IPS-18c (cell line): ENCODE data around the gene CADPS.

Experiments
- H3K4me3 ChIP-seq: 2 replicates; pipeline ENCODE4 v1.7.0; 2013; ENCODE audit warnings: low read depth, mild to moderate bottlenecking, low read length, moderate library complexity; ENCODE audit not compliant: insufficient read depth
- H3K9me3 ChIP-seq: one replicate; pipeline ENCODE4 v1.6.1; 2013; ENCODE audit warnings: mild to moderate bottlenecking, low read length, moderate library complexity; ENCODE audit not compliant: control insufficient read depth, insufficient read depth

The CADPS gene

DNA sequence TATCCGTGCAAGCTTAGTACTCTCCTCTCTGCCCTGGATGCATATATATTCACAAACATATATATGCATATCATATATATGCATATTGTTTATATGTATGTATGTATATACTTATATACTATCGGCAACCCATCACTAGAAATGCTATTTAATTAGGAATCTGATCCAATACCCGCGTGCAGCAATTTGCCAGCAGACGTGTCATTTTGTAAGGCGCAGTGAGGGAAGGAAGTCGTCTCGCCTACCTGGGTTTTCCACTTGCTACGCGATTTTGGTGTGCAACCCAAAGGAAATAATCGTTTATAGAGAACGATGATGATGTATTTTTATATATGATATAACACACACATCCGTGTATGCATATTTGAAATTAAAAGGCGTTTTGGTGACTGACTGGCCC, 496.3 kb downstream of the CADPS start:
- no peaks in the 10 kb centered on the region for H3K9me3 ChIP-seq
- H3K4me3 ChIP-seq = no peak overlapping the region; the same call in 1 of the 2 replicates

DNA sequence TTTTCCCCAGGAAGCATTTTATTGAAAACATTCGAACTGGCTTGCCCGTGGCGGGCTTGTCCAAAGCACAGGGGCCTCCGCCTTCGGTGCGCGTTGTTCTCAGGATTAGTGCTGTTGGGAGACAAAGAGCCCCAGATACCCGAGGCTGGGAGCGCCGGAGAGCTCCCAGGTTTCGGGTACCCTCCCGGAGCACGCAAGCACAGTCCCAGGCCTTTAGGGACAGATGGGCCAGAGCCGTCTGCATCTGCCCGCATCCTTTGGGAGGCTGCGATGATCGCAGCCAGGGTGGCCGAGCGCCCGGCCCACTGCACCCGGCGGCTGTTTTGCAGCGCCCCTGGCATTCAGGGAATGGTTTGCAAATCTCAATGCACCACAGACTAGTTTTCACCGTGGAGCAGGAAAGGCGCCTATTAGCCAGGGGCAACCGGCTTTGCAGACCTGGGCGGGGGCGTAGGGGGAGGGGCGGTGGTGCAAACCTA, 496.9 kb downstream of the CADPS start:
- no peaks in the 10 kb centered on the region for H3K9me3 ChIP-seq
- peak overlapping the region; percentile 29 for H3K4me3 ChIP-seq

DNA sequence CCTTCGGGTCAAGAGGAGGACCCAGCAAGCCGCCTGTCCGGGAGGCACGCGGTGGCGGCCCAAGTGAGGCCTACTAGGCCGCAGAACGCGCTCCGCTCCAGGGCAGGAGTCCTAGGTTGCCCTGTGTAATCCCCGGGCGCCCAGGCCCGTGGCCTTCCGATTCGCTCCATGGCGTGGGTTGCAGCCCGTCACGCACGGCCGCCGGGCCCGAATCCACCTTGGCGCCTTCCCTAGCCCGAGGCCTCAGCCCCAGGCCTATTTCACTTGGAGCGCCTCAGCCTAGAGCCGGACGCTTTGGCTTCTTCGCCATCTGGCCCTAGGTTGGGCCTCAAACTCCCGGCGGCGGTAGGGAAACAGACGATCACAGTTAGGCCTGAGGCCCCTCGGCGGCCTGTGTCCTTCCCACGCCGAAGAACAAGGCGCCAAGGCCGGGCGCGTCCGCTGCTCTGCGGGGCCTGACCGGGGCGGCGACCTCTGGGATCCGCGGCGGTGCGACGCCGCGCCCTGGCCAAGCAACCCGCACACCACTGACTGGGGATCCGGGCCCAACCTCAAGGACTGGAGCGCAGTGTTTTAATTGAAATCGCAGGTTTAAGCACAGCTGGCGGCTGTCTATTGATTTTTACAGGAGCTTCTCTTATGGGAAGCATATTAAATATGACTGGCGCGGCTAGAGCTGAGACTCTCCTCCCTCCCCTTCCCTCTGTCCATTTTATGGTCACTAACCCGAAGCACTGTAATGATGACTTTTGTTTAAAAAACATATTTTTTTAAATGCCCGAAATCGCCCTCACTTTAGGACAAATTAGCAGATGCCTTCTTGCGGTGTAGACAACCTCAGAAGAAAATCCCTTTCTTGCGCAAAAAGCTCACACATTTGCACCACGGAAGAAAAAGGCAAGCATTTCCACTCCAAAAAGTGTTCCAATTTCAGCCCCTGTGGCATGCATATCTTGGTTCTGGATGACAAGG, 498.0 kb downstream of the CADPS start:
- no peak overlapping the region; the same call in 1 of the 2 replicates for H3K4me3 ChIP-seq
- H3K9me3 ChIP-seq = no peaks in the 10 kb centered on the region

DNA sequence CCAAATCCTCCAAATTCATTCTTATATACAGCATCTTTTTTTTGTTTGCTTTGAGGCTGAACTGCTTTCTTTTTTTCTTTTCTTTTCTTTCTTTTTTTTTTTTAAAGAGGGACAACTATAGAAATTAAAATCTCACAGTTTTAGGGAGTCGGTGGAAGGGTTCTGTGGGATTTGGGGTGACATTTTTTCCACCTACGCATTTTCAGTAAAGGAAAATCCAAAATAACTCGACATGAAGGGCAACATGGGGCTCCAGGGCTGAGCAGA, 498.8 kb downstream of the CADPS start:
- no peak overlapping the region for H3K4me3 ChIP-seq
- H3K9me3 ChIP-seq = no peaks in the 10 kb centered on the region

DNA sequence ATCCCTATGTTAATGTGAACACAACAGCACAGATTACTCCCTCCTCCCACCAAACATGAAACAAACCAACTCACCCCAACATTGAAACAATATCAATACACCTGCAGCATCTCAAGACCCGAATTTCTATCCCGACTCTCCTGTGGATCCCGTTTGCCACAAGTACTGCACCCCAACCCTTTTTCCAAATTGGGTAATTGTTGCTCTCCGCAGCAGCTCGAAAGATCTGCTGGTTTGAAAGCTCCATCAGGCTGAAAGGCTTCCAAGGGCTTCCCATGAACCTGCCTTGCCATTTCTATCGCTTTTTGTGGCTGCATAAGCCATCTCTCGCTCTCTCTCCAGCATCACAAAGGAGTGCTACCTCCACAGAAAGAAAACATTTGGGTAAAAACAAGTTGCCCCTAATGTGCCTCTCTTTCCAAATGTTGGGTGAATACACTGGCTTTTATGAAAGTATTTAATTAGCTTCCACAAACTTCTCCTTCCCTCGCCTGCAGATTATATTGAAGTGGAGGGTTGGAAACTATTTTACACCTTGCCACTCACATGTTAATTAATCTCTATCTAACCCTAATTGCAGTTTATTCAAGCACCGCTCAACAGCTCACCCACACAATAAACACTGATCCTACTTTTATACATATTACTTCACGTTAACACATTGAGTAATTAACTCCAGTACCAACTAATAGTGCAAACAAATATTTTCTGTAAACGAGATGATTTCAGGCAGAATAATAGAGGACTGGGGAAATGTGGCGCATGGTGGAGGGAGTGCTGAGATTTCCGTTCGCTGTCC, 499.4 kb downstream of the CADPS start:
- Histone ChIP-seq H3K9me3 (no peaks in the 10 kb centered on the region), H3K4me3 (no peak overlapping the region)

DNA sequence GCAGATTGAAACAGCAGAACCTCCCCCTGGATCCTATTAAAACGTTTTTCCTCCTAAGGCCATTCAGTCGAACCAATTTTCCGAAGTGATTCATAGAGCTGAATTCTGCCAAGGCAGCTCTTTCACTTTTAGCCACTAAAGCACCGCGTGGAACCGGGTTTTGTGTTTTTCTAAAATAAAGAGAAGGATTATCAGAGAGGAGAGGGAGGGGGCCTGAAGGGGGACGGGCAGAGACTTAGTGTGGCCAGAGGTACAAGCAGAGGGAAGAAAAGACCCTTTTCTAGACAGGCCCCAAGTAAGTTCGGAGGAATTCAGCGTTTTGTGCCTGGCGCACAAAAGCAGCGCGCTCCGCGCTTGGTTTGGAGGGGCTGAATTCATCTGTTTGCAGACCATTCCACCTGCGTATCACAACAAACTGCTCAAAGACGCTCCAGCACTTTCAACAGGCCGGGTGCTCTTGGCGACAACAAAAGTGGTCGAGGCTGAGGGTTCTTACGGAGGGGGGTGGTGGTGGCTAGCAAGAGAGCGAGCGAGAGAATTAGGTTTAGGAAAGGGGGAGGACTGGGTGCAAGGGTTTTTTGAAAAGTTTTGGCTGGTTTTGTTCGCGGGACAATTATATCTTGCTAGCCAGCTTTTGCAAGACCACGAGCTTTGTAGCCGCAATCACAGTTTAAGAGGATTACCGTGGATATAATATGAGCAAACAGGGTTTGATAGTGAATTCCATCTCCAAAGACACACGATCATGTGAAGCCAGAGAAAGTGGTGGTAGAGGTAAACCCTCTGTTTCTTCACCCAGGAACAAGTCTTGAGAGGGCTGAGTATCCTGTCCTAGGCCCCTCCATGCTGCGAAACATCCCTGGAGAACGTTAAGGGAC, 500.6 kb downstream of the CADPS start:
- Histone ChIP-seq H3K9me3 (no peaks in the 10 kb centered on the region), H3K4me3 (peak overlapping the region; percentile 16; the same call in 1 of the 2 replicates)

DNA sequence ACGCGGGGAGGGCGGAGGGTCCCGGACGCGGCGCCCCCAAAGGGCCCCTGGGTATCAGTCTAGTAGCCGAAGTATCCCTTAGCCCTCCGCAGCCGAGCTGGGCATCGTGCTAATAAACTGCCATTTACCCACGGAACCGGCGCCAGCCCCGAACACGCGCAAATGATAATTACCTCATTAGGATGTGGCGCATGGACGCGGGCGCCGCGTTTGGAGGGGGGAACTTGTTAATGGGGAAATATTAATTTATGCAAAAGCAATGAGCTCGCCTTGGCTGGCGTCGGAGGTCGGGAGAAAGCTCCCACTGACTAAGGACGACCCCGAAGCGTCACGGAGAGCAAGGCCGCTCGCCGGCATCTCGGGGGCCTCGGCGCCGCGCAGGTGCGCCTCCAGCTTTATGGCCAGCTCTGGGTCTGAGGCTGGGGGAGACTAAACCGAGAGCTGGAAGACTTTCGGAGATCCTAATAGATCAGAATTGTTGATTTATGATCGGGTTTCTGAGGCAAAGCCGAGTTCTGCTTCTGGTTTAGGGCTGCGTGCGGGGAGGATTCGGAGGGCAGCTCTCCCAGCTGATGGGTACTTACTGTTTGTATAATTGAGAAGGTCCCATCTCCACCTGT, 501.4 kb downstream of the CADPS start:
- peak overlapping the region; percentile 16; the same call in 1 of the 2 replicates for H3K4me3 ChIP-seq
- no peaks in the 10 kb centered on the region for H3K9me3 ChIP-seq

DNA sequence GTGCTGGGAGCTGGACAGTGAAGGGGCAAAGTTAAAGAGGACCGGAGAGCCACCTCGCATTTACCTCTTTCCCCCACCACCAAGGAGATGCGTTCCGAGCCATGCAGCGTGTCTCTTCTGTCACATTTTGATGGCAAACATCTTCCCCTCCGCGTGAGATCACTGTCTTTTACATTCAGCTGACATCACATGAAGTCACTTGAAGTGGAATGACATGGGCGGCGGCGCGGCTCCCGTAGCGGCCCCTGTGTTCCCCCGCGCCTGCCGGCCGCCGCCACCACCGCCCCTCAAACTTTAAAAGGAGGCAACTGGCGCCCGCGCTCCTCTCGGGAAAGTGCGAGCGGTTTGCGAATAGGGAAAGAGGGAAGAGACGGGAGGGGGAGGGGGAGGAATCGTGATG, 502.0 kb downstream of the CADPS start, which contains the start of gene FEZF2:
TSS of gene FEZF2 (minus strand) at position 336 of the 400 bp plus-strand sequence. CDS start 682 bp downstream, outside the sequence.
- Histone ChIP-seq H3K4me3 (peak within 1 kb of the TSS; percentile 20), H3K9me3 (no peaks in the 10 kb centered on the region)

DNA sequence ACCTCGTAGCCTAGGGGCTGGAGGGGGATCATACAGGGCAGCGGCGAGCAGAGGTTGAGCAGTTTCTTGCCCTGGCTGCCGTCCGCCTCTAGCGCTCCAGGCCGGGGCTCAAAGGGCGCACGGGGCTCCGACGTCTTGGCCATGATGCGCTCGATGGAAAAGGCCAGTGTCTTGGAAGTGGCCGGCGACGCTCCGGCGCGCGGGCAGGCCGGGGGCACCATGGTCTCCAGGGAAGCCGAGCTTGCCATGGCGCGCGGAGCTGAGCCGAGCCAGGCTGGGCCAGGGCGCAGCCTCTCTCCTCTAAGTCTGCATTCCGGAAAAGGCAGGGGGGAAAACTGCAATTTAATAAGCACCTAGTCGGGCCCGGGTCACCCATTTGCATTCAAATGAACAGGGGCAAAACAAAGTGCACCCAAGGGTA, 502.6 kb downstream of the CADPS start:
- H3K9me3 ChIP-seq = no peaks in the 10 kb centered on the region
- H3K4me3 ChIP-seq = peak overlapping the region; percentile 20

DNA sequence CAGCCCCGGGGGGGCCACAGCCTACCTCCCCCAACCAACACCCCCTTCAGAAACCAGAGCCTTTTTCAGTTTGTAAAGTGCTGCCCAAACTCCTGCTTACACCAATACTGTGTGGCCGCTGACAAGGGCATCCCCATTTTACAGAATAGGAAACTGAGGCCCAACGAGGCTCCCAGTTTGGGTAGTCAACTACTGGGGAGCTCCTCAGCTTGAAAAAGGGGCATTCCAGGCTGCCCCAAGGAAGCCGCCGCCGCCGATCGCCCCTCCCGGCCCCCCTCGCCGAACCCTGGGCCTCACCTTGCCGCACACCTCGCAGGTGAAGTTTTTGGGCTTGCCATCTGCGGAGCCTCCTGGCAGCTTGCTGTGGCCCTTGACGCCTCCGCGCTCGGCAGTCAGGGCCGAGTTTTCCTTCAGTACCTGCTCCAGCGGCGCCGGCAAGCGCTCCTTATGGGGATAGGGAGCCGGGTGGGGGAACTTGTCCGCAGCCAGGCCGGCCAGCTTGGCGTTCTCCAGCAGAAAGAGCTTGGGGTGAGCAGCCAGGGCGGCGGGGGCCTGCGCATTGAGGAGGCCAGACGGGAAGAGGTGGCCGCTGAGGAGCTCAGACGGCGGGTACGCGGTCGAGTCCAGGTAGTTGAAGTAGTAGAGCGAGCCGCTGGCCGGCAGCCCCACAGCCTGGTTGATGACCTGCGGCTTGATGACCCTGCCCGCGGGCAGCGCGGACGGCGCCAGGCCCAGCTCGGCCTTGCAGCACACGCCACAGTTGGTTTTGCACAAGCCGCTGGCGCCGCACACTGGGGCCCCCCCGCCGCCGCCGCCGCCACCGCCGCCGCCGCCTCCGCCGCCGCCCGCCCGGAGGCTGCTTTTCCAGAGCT, 503.3 kb downstream of the CADPS start:
- H3K4me3 ChIP-seq = no peak overlapping the region; the same call in 1 of the 2 replicates
- H3K9me3 ChIP-seq = no peaks in the 10 kb centered on the region

DNA sequence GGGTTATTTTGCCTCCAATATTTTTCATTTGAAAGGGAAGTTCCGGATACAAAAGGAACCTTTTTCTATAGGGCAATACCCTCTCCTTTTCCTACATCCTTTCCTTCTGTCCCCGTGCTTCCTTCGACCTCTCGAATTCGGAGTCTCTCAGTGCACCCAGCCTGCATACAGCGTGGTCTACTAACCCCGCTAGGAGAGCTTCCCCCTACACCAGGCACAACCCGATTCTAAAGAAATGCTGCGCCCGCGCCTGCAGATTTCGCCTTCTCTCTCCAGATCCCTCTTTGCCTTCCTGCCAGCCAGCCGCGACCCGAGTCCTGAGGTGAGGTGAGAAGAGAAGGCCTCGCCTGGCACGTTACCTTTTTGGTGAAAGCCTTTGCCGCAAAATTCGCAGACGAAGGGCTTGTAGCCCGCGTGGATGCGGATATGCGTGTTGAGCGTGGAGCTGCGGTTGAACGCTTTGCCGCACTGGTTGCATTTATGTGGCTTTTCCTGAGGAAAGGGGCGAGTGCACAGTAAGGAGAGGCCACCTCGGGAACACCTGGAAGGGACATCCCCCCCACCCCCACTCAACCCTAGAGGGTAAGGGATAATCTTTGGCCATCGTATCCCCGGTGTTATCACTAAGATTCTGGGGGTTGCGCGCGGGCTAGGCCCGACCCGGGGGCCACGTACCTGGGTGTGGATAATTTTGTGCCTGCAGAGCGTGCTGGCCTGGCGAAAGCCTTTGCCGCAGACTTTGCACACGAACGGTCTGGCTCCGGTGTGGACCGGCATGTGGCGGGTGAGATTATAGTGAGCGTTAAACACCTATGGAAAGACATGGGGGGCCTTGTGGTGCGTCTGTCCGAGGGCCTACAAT, 504.1 kb downstream of the CADPS start:
- Histone ChIP-seq H3K4me3 (no peak overlapping the region; the same call in 1 of the 2 replicates), H3K9me3 (no peaks in the 10 kb centered on the region)

DNA sequence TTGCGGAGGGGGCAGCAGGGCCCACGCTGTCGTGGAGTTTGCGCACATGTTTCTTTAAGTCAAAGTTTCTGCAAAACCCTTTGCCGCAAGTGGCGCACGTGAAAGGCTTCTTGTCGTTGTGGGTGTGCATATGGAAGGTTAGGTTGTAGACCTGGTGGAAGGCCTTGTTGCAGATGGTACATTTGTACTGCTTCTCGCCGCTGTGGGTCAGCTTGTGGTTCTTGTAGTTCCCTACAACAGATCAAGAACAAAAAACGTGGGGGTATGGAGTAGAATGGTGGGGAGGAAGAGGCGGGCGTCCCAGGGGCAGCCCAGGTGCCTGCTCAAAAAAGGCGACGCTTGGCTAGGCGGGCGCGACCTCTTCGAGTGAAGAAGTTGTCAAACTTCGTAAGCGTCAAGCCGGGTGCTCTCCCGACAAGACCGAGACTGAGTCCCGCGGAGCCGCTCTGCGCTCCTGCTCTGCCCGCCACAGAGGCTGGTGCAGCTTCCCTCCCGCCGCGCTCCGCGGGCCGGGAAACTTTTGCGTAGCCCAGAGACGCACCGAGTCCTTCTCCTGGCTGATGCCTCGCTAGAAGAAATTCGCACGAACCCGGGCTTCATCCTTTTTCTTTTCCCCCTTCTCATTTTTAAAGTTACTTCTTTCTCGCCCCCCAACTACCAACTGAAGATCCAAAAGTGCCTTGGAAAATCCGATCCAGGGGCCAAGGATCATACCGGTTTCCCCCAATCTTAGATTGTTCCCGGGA, 504.9 kb downstream of the CADPS start:
- Histone ChIP-seq H3K4me3 (peak overlapping the region; percentile 12; the same call in 1 of the 2 replicates), H3K9me3 (no peaks in the 10 kb centered on the region)

DNA sequence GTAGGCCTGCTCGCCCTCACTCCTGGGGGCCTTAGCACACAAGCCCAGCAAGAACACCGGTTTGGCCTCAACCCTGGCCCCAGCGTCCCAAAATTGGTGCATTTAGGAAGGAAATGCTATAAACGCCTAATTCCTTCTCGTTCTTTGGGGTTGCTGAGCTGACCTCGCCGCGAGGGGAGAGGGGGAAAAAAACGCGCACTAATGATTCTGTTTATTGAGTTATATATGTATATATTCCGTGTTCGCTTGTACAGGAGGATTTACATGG, 505.8 kb downstream of the CADPS start:
- H3K9me3 ChIP-seq = no peaks in the 10 kb centered on the region
- H3K4me3 ChIP-seq = peak overlapping the region; percentile 50; the same call in 1 of the 2 replicates

DNA sequence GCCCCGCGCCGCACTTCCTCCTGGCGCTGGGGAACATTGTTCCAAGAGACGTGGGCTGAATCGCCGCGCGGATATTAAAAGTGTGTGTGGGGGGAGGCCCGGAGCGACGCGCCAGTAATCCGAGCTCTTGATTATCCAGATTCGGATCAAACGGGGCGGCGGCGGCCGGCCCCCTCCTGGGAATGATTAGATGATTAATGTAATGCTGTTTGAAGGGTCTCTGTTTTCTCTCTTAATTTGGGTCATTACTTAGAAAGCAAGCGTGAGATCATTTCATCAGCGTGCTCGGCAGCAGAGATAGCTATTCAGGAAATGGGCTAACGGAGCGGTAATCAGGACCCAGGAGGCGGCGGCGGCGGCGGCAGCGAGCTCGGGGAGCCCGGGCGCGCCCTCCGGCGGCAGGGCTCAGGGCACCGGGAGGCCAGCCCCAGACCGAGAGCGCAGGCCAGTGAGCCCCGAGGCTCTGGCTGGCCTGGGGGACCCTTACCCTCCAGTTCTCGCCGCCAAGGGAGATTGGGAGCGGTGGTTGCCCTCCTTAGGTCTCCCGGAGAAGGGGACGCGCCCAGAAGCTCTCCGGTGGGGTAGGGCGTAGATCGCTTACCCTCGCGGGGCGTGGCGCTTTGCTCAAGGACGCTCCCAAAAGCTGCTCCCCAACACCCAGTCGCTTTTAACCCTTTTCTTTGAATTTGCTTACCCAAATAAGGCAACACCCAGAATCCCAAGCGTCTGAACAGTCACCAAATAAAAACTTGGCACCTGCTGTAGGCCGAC, 506.3 kb downstream of the CADPS start:
- no peaks in the 10 kb centered on the region for H3K9me3 ChIP-seq
- peak overlapping the region; percentile 50 for H3K4me3 ChIP-seq
